Lower leg skin (tissue), 3 donors: ENCODE data around the gene TMEM144.

Experiments
- CTCF ChIP-seq, 3 donors: fragments of 450-650 bp; IDR thresholded peaks; one replicate each; pipeline ENCODE4 v1.5.1; 2016; ENCODE audit warnings: antibody characterized with exemption in 3 of 3, mild to moderate bottlenecking in 3 of 3, moderate library complexity in 2 of 3
- POLR2A ChIP-seq, 2 donors: fragments of 450-650 bp; IDR thresholded peaks; one replicate each; pipeline ENCODE4 v1.6.1; 2016 to 2017; ENCODE audit warnings: antibody characterized with exemption in 2 of 2, mild to moderate bottlenecking in 1 of 2, moderate library complexity in 1 of 2

DNA sequence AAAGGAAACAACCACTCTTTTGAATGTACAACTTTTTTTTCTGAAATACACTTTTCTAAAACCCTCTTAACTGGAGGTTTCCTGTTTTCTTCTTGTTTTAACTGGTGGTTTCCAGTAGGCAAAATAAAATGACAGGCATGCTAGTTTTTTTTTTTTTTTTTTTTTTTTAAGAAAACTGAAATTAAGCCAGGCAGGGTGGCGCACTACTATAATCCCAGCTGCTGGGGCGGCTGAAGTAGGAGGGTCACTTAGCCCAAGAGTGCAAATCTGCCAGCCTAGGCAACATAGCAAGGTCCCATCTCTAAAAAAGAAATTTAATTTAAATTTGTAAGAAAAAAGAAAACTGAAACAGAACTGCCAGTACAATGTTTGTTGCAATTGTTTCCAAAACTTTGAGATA is 44.0 kb downstream of the TMEM144 start:
- TF ChIP-seq CTCF (IDR thresholded peaks at IDR 0.05) = no peak
- TF ChIP-seq POLR2A (IDR thresholded peaks at IDR 0.05) = no peak
